Endodermal cell (in vitro differentiated cells): Measurements from ENCODE around the gene SLC22A1. TPM values are rescaled to one million over a fixed set of nuclear protein-coding genes. Genes with fewer than 3 reads are reported as not detected.

Source experiments
- DNase-seq: peaks from one replicate; pipeline ENCODE4 v3.0.0-alpha.2; 2017
- H3K27ac ChIP-seq: 2 replicates; pipeline ENCODE4 v1.5.1; 2013; ENCODE audit warnings: mild to moderate bottlenecking, low read depth, low read length, moderate library complexity
- H3K27me3 ChIP-seq: 2 replicates; pipeline ENCODE4 v1.6.1; 2013; ENCODE audit warnings: mild to moderate bottlenecking, low read length, moderate library complexity; ENCODE audit not compliant: insufficient read depth, control insufficient read depth, poor library complexity, severe bottlenecking
- H3K36me3 ChIP-seq: 2 replicates; pipeline ENCODE4 v1.7.0; 2013; ENCODE audit warnings: mild to moderate bottlenecking, low read length, moderate library complexity; ENCODE audit not compliant: control insufficient read depth, insufficient read depth
- H3K4me1 ChIP-seq: one replicate; pipeline ENCODE4 v1.7.0; 2013; ENCODE audit warnings: low read length; ENCODE audit not compliant: control insufficient read depth, insufficient read depth
- H3K4me3 ChIP-seq: 2 replicates; pipeline ENCODE4 v1.5.1; 2013; ENCODE audit warnings: mild to moderate bottlenecking, low read length, moderate library complexity
- H3K9ac ChIP-seq: 2 replicates; pipeline ENCODE4 v1.6.1; 2013; ENCODE audit warnings: mild to moderate bottlenecking, low read length, moderate library complexity; ENCODE audit not compliant: poor library complexity, severe bottlenecking; ENCODE audit errors: extremely low read depth
- H3K9me3 ChIP-seq: 2 replicates; pipeline ENCODE4 v1.6.1; 2013; ENCODE audit warnings: mild to moderate bottlenecking, low read length, moderate library complexity; ENCODE audit not compliant: control insufficient read depth
- H3K27ac Mint-ChIP-seq: 2 replicates; pipeline ENCODE4 v1.8.0; 2020; ENCODE audit warnings: mixed read lengths
- H3K27me3 Mint-ChIP-seq: 2 replicates; pipeline ENCODE4 v1.8.0; 2021; ENCODE audit warnings: mild to moderate bottlenecking, mixed read lengths; ENCODE audit not compliant: insufficient read depth
- H3K36me3 Mint-ChIP-seq: 2 replicates; pipeline ENCODE4 v1.8.0; 2020; ENCODE audit warnings: low read depth, mixed read lengths
- H3K4me1 Mint-ChIP-seq: 2 replicates; pipeline ENCODE4 v1.8.0; 2020; ENCODE audit warnings: mixed read lengths
- H3K4me3 Mint-ChIP-seq: 2 replicates; pipeline ENCODE4 v1.8.0; 2020; ENCODE audit warnings: mild to moderate bottlenecking, moderate library complexity, mixed read lengths
- H3K9me3 Mint-ChIP-seq: 2 replicates; pipeline ENCODE4 v1.8.0; 2020; ENCODE audit warnings: mild to moderate bottlenecking, mixed read lengths
- WGBS, 2 experiments: methylation state at CpG; one replicate each; pipeline versions ENCODE4 v1.1.5 to v1.1.7; 2013; ENCODE audit warnings: missing lambda C conversion rate in 2 of 2, mixed read lengths in 1 of 2; ENCODE audit not compliant: insufficient coverage in 1 of 2, insufficient read length in 1 of 2; 5-methylcytosine and 5-hydroxymethylcytosine counted together
- total RNA-seq, 2 donors: library from RNA; stranded (reverse); fragmentation: NEBNext Ultra II Directional in 1 of 2; extraction: Animal tissue kit (Norgen Biotek cat#: 25700) in 1 of 2; gene quantifications; 2 replicates in 1 of 2; 3 replicates in 1 of 2; pipeline ENCODE4 v1.2.1, GENCODE V29; 2021
- TF ChIP-seq, protein P1 (sequence below): fragments of 200-600 bp; sonication (generic); conservative IDR thresholded peaks from 2 replicates; pipeline ENCODE4 v1.5.0; 2021; ENCODE audit warnings: antibody characterized with exemption, mild to moderate bottlenecking

SLC22A1 gene
- total RNA-seq, 2 donors from 2014 or later, result 1.0 TPM; not detected in 1

DNA sequence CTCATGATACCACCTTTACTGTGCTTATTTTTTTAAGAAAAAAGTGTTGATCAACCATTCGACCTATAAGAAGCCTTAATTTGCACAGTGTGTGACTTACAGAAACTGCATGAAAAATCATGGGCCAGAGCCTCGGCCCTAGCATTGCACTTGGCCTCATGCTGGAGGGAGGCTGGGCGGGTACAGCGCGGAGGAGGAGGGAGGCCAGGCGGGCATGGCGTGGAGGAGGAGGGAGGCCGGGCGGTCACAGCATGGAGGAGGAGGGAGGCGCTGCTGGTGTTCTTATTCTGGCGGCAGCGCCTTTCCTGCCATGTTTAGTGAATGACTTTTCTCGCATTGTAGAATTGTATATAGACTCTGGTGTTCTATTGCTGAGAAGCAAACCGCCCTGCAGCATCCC is 15.6 kb upstream of the SLC22A1 start:
- no peak overlapping the region for H3K4me3 ChIP-seq
- Mint-ChIP-seq H3K4me3 (no peak overlapping the region), H3K9me3 (no peaks in the 10 kb centered on the region), H3K27ac (no peak overlapping the region), H3K4me1 (no peaks in the 10 kb centered on the region), H3K27me3 (no peaks in the 10 kb centered on the region), H3K36me3 (peaks cover 61% of the 10 kb centered on the region)
- no peak overlapping the region for H3K27ac ChIP-seq
- H3K9me3 ChIP-seq, result no peaks in the 10 kb centered on the region
- H3K9ac ChIP-seq, result no peak overlapping the region
- H3K36me3 ChIP-seq, result peaks cover 61% of the 10 kb centered on the region
- no peaks in the 10 kb centered on the region for H3K4me1 ChIP-seq
- H3K27me3 ChIP-seq, result no peaks in the 10 kb centered on the region
- no peak for DNase-seq
- 93 to 96% methylated on average over 7 to 14 of the region's 14 CpGs for WGBS, 2 experiments
- TF ChIP-seq, protein P1, sequence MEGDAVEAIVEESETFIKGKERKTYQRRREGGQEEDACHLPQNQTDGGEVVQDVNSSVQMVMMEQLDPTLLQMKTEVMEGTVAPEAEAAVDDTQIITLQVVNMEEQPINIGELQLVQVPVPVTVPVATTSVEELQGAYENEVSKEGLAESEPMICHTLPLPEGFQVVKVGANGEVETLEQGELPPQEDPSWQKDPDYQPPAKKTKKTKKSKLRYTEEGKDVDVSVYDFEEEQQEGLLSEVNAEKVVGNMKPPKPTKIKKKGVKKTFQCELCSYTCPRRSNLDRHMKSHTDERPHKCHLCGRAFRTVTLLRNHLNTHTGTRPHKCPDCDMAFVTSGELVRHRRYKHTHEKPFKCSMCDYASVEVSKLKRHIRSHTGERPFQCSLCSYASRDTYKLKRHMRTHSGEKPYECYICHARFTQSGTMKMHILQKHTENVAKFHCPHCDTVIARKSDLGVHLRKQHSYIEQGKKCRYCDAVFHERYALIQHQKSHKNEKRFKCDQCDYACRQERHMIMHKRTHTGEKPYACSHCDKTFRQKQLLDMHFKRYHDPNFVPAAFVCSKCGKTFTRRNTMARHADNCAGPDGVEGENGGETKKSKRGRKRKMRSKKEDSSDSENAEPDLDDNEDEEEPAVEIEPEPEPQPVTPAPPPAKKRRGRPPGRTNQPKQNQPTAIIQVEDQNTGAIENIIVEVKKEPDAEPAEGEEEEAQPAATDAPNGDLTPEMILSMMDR, result no peak

DNA sequence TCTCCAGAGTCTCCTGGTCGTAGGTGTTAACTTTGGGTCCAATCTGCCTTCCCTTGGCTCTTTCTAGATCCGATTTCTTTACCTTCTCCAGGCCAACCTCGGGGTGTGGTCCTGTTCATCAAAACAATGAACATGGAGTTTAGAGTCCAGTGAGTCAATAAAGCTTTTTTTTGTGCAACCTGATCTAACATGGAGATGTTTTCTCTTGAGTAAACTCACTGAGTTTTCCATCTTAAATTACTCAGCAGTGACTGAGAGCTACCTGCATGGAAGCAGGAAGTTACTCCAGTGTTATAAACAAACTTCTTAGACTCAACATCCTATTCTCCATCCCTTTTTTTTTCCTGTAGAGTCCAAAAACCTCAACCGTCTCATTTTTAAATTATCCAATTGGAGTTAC is 14.9 kb upstream of the SLC22A1 start:
- H3K27ac ChIP-seq, result no peak overlapping the region
- no peak for DNase-seq
- no peaks in the 10 kb centered on the region for H3K27me3 ChIP-seq
- no peaks in the 10 kb centered on the region for H3K27me3 Mint-ChIP-seq
- no peaks in the 10 kb centered on the region for H3K9me3 ChIP-seq
- H3K27ac Mint-ChIP-seq, result peak overlapping the region; percentile 63
- H3K36me3 ChIP-seq, result peaks cover 59% of the 10 kb centered on the region
- no peak overlapping the region for H3K4me3 Mint-ChIP-seq
- no peak overlapping the region for H3K4me3 ChIP-seq
- no peak overlapping the region for H3K9ac ChIP-seq
- H3K4me1 ChIP-seq, result no peaks in the 10 kb centered on the region
- 85 to 91% methylated on average over 4 of the region's 4 CpGs for WGBS, 2 experiments
- H3K9me3 Mint-ChIP-seq, result no peaks in the 10 kb centered on the region
- peaks cover 3% of the 10 kb centered on the region for H3K4me1 Mint-ChIP-seq
- TF ChIP-seq, protein P1, result no peak
- peaks cover 54% of the 10 kb centered on the region for H3K36me3 Mint-ChIP-seq

DNA sequence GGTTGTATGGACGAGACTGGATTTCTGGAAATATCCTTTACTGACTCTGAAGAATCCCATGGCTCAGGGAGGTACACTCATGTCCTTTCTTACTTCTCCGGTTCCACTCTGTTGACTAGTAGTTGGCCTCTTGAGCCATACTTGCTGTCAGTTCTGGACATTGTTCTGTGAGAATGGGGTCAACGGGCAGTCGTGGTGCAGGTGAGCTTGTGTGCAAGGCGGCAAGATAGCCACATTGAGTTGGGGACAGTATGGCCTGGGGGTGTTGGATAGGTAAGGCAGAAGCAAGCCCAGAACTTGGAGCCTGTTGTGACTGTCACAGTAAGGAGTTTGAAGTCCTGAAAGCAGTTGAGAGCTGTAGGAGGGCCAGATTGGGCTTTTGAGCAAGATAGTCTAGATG is 13.5 kb upstream of the SLC22A1 start:
- H3K4me3 Mint-ChIP-seq, result no peak overlapping the region
- TF ChIP-seq, protein P1, result no peak
- peaks cover 4% of the 10 kb centered on the region for H3K4me1 Mint-ChIP-seq
- no peak overlapping the region for H3K27ac ChIP-seq
- no peaks in the 10 kb centered on the region for H3K27me3 ChIP-seq
- H3K27ac Mint-ChIP-seq, result no peak overlapping the region
- H3K36me3 ChIP-seq, result peaks cover 49% of the 10 kb centered on the region
- no peaks in the 10 kb centered on the region for H3K4me1 ChIP-seq
- H3K4me3 ChIP-seq, result no peak overlapping the region
- H3K36me3 Mint-ChIP-seq, result peaks cover 44% of the 10 kb centered on the region
- H3K27me3 Mint-ChIP-seq, result no peaks in the 10 kb centered on the region
- DNase-seq, result no peak
- no peak overlapping the region for H3K9ac ChIP-seq
- no peaks in the 10 kb centered on the region for H3K9me3 ChIP-seq
- 94 to 95% methylated on average over 5 of the region's 5 CpGs for WGBS, 2 experiments
- H3K9me3 Mint-ChIP-seq, result no peaks in the 10 kb centered on the region
